CD4-positive, alpha-beta T cell treated with Interleukin-17A for 4 hours (primary cell): Measurements from ENCODE around the gene CWC15.
"Not testable (repeated sequence)": the region's sequence is repeated elsewhere in the genome, so short reads cannot be mapped to it uniquely, and the experiment has no call there.

ENCODE experiments used
- DNase-seq: peaks from one replicate; pipeline ENCODE4 v3.0.0-alpha.2; 2020; ENCODE audit warnings: mixed read lengths

Gene CWC15

GRCh38 chr11:94973099-94973968 is at the start of gene CWC15, which contains the start of gene KDM4D:
TSS of gene CWC15 (minus strand) at chr11:94973556. CDS start at chr11:94972185, 1,371 bp downstream.
TSS of gene KDM4D (plus strand) at chr11:94973709. CDS start at chr11:94997373, 23,664 bp downstream.
- DNase-seq = peak; percentile 95

GRCh38 chr11:95021468-95021867 is 48.1 kb upstream of the CWC15 start:
- DNase-seq = not testable (repeated sequence)

- no peak for DNase-seq
Observed at GRCh38 chr11:95016139-95016538, 42.8 kb upstream of the CWC15 start.

GRCh38 chr11:95014184-95014821 is 40.9 kb upstream of the CWC15 start:
- no peak for DNase-seq

GRCh38 chr11:95011376-95011775 is 38.0 kb upstream of the CWC15 start:
- no peak for DNase-seq

GRCh38 chr11:95005642-95006041 is 32.3 kb upstream of the CWC15 start:
- DNase-seq = no peak

- no peak for DNase-seq
Observed at GRCh38 chr11:95003716-95004115, 30.4 kb upstream of the CWC15 start.

GRCh38 chr11:94998285-94998684 is 24.9 kb upstream of the CWC15 start:
- no peak for DNase-seq

GRCh38 chr11:94997437-94997836 is 24.1 kb upstream of the CWC15 start:
- DNase-seq = peak; percentile 5

- DNase-seq = no peak
Observed at GRCh38 chr11:94993400-94993943, 20.1 kb upstream of the CWC15 start.

- no peak for DNase-seq
Observed at GRCh38 chr11:94988748-94989147, 15.4 kb upstream of the CWC15 start.

GRCh38 chr11:94987378-94987777 is 14.0 kb upstream of the CWC15 start:
- DNase-seq = no peak

GRCh38 chr11:94975599-94975998 is 2.2 kb upstream of the CWC15 start:
- no peak for DNase-seq

GRCh38 chr11:94974178-94974577 is 822 bp upstream of the CWC15 start:
- DNase-seq = no peak

- DNase-seq = no peak
Observed at GRCh38 chr11:94972700-94973098, 657 bp downstream of the CWC15 start.

GRCh38 chr11:94968334-94968958 is 4.9 kb downstream of the CWC15 start:
- DNase-seq = no peak

- DNase-seq = no peak
Observed at GRCh38 chr11:94964934-94965333, 8.4 kb downstream of the CWC15 start.

- DNase-seq = no peak
Observed at GRCh38 chr11:94961255-94961654, 12.1 kb downstream of the CWC15 start.

GRCh38 chr11:94960488-94960887 is 12.9 kb downstream of the CWC15 start:
- no peak for DNase-seq

- DNase-seq = no peak
Observed at GRCh38 chr11:94959179-94959578, 14.2 kb downstream of the CWC15 start.

GRCh38 chr11:94958121-94958696 is 15.1 kb downstream of the CWC15 start:
- DNase-seq = no peak

GRCh38 chr11:94956963-94957362 is 16.4 kb downstream of the CWC15 start:
- DNase-seq = no peak

GRCh38 chr11:94954753-94955152 is 18.6 kb downstream of the CWC15 start:
- DNase-seq = no peak
